HG02840 (cell line): Measurements from ENCODE around the gene RNU6-1.

Experiments used
- ATAC-seq: cut with Tn5 transposase; IDR thresholded peaks from one replicate; pipeline ENCODE4 v1.9.1; 2021; ENCODE audit warnings: mild to moderate bottlenecking, moderate library complexity, moderate number of reproducible peaks; ENCODE audit not compliant: unreplicated experiment, low FRiP score

RNU6-1 gene

GRCh38 chr15:67839929-67840748 is at the start of gene RNU6-1:
Gene RNU6-1 (minus strand): TSS chr15:67840045.
- ATAC-seq, result peak; percentile 89

- no peak for ATAC-seq
Measured at GRCh38 chr15:67887776-67888175, 47.9 kb upstream of the RNU6-1 start.

- no peak for ATAC-seq
Measured at GRCh38 chr15:67885861-67886260, 46.0 kb upstream of the RNU6-1 start.

- ATAC-seq, result no peak
Measured at GRCh38 chr15:67885175-67885523, 45.3 kb upstream of the RNU6-1 start.

GRCh38 chr15:67884514-67885174 is 44.8 kb upstream of the RNU6-1 start:
- no peak for ATAC-seq

GRCh38 chr15:67884009-67884408 is 44.2 kb upstream of the RNU6-1 start:
- no peak for ATAC-seq

GRCh38 chr15:67883234-67883773 is 43.5 kb upstream of the RNU6-1 start:
- no peak for ATAC-seq

- ATAC-seq, result no peak
Measured at GRCh38 chr15:67882487-67883233, 42.8 kb upstream of the RNU6-1 start.

GRCh38 chr15:67880651-67881182 is 40.9 kb upstream of the RNU6-1 start:
- ATAC-seq, result no peak

GRCh38 chr15:67879440-67880129 is 39.7 kb upstream of the RNU6-1 start:
- no peak for ATAC-seq

GRCh38 chr15:67878712-67879206 is 38.9 kb upstream of the RNU6-1 start:
- ATAC-seq, result no peak

GRCh38 chr15:67873777-67874176 is 33.9 kb upstream of the RNU6-1 start:
- no peak for ATAC-seq

- ATAC-seq, result no peak
Measured at GRCh38 chr15:67870868-67871408, 31.1 kb upstream of the RNU6-1 start.

GRCh38 chr15:67869701-67870100 is 29.9 kb upstream of the RNU6-1 start:
- no peak for ATAC-seq

GRCh38 chr15:67865766-67866165 is 25.9 kb upstream of the RNU6-1 start:
- no peak for ATAC-seq

- ATAC-seq, result no peak
Measured at GRCh38 chr15:67865331-67865730, 25.5 kb upstream of the RNU6-1 start.

GRCh38 chr15:67863442-67863987 is 23.7 kb upstream of the RNU6-1 start:
- no peak for ATAC-seq

- ATAC-seq, result no peak
Measured at GRCh38 chr15:67862750-67863441, 23.1 kb upstream of the RNU6-1 start.

GRCh38 chr15:67861983-67862382 is 22.1 kb upstream of the RNU6-1 start:
- ATAC-seq, result no peak
